ENCODE data around the gene ADARB1.

The ADARB1 gene

DNA sequence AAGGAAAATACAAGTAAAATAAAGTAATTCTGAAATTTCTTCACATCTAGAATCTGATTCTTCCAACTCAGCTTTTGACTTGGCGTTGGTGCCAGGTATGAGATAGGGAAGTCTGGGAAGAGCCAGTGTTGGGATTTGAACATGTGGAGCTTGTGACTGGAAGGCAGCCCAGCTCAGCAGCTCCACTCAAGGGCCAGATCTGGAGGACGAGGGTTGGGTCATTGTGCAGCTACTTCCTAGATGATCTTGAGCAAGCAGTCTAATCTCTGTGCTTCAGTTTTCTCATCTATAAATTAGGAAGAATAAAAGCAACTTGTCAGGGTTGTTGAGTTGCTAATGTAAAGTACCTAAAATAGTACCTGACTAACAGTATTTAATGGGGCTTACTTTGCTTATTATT lies 5.0 kb downstream of the ADARB1 start:
- DNase-seq, result no peak

DNA sequence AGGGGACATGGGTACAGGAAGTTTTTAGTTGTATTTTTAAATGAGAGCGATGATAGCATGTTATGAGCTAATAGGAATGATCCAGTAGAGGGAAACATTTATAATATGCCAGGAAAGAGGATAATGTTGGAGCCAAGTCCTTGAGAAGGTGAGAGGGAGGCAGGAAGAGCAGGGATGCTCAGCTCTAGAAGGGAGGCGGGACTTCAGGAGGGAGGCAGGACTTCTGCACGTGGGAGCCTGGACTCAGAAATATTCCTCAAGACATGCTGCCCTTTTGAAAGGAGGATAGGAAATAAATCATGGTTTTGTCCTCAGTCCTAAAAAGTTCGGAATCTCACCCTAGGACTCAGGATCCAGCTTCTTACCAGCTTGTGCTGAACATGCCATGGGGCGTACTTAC lies 5.9 kb downstream of the ADARB1 start:
- no peak for DNase-seq

DNA sequence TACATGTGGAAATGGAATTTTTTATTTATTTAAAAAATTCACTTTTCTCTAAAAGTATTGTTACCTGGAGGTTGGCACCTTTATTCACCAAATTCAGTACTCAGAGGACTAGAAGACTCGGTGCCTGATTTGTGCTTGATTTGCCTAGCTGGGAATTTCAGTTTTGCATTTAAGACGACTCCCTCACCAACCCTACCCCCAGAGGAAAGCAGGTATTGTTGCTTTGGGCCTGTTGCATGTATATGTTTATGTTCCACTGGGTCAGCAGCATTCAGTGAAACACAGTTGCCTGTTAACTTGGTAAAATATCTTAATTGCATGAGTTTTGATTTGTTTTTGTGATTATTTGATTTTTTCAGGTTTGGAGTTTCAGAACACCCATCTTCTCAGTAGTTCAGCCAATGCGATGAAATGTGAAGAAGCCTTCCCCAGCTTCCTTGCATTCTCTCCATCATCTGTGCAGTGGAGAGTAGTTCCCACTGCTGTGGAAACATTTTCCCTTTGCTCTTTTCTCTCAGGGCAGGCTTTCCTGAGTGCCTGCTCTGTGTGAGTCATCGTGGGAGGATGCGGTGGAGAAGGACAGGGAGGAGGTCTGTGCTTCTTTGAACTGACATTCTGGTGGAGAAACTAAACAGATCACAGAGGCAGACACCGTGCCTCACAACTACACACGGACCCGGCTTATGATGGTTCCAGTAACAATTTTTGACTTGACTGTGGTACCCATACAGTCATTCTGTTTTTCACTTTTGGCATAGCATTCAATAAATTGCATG lies 6.4 kb downstream of the ADARB1 start:
- no peak for DNase-seq

DNA sequence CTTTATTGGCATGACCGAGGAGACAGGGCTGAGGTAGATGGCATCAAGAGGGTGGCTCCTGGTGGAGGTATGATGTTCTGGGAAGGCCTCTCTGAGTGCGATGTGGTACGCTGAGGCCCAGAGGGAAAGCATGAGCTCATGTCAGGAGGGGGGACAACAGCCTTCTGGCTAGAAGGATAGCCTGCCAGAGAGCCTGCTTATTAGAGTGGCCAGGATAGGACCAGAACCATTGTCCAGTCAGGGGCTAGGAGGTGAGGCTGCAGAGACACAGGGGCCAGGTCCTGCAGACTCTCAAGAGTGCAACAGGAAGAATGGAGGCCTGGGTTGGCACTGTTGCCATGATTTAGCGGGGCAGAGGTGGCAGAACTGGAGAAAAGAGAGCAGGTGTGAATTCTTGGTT lies 7.3 kb downstream of the ADARB1 start:
- no peak for DNase-seq

DNA sequence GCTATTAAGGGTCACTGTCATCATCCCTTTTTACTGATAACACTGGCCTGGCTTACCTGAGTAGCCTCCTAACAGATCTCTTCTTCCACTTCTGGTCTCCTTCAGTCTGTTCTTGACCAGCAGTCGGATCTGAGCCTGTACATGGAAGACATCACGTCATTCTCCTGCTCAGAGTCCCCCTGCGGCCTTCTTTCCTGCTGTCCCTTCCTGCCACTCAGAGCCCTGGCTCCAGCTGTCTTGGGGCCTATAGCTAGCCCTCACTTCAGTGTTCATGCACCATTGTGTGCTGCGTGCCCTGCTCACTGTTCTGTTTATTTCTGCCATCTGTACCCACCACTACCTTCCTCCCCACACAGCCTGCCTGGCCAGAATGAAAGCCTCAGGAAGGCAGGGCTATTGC lies 8.4 kb downstream of the ADARB1 start:
- DNase-seq, result no peak

DNA sequence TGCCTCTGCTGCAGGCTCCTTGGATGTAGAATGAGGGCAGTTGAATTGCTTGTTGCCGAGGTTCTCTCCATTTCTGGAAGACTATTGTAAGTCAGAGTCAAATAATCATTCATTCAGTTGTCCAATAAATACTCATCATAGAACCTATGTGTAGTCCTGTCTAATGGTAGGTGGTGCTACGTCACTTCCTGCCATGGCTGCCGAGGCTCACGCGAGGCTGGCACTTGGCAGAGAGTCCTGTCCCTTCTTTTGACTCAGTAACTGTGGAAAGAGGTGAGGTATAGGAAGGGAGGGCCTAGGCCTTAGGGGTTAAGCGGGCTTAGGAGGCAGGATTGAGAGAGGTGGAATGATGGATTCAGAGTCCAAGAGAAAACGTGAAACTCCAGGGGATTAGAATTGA lies 9.7 kb downstream of the ADARB1 start:
- DNase-seq, result no peak

DNA sequence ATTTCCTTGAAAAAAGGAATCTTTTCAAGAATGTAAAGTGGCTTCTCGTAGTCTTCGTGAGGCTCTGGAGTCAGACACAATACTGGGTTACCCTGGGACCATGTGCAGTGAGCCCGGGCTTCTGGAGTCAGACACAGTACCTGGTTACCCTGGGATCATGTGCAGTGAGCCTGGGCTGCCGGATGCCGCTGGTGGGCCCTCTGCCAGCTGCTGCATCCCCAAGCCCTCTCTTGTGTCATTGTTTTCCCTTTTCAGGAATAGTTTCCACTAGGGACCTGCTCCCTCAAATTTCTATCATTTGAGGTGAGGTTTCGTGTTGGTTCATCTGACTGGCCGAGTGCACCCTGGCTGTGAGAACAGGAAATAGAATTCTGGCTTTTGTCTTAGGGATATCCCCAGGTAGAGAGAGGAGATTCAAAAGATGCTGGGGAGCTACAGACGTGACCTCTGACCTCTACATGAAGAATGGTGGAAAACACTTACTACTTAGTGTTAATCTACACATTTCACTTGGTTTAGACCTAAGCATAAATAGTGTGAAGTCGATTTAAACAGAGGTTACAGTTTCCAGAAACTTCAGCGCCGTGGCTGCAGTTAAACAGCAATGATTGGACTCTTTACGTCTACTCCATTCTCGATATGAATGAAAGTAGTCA lies 10.6 kb downstream of the ADARB1 start:
- no peak for DNase-seq

DNA sequence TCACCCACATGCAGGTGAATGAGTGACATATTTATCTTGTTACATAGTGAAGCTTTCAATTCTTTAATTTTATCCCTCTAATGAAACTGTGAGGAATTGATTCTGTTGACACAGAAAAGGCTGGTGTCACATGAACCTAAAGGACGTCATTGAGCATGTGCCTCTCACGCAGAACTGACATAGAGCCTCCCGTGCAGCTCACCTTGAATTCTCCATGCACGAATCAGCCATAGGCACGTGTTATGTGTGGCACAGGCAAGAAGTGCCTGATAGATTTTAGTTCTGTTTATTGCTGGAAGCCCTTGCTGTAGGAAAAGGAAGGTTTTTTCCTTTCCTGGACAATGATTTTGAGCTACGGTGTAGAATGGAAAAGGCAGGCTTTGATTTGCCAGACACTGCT lies 11.3 kb downstream of the ADARB1 start:
- no peak for DNase-seq

DNA sequence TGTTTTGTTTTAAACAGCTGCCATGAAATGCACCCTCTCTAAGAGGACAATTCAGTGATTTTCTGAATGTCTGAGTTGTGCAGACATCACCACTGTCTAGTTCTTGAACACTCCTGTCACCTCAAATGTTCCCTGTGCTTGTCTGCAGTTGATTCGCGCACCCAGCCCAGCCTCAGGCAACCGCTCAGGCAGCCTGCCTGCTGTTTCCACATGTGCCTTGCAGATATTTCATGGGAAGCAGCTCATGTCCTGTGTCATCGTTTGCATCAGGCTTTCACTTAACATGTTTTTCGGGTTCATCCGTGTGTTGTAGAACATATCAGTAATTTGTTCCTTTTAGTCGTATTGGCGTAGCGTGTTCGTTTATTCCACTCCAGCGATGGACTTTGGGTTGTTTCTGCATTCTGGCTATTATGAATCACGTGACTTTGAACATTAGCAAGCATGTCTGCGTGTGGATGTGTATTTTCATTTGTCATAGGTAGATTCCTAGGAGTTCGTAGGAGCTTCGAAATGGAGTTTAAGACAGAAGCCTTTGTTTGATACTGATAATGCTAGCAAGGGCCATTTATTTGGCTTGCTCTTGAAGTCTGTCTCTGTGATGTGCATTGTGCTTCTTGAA lies 12.1 kb downstream of the ADARB1 start:
- DNase-seq, result no peak

DNA sequence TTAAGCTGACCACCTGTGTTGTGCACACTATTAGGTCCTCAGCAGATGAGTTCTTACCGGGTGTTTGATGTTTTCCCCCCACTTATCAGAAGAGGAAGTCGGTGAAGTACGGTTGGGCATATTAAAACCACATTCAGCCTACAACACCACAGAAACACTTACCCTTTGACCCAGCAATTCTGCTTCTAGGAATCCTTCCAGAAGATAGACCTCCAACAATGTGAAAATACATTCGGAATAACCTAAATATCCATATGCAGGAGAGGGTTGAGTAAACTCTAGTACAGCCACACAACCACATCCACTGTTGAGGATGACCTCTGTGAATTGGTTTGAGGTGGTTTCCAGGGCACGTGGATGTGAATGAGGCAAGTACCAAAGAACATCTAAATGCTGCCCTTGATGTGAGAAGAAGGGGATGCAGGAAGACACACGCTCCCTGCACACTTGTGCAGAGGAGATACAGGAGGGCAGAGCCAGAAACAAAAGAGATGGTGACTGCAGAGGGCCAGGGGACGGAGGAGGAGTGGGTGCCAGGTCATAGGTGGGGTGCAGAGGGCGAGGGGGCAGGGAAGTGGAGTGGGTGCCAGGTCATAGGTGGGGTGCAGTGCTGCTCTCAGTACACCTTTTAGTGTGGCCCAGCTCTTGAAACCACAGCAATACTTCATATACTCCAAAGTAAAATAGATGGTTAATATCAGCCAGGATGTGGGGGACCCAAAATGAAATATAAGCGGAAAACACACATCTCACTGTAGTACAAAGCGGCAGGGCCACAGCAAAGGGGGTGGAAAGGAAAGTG lies 12.8 kb downstream of the ADARB1 start:
- no peak for DNase-seq

DNA sequence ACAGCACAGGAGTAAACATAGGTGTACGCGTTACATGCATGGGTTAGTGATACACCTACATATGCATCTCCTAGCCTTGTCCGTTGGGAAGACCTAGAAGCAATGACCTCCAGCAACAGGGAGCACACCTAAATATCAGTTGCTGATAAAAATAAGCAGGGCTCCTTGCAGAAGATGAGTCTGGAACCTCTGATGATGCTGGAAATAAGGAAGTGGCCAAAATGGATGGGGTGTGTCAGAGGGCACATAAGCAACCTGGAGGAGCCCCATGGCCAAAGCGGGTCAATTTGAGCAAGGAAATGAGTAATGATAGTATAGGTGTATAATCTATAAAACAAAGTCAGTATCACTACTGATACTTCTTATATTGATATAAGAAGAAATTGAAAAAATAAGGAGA lies 13.7 kb downstream of the ADARB1 start:
- no peak for DNase-seq

DNA sequence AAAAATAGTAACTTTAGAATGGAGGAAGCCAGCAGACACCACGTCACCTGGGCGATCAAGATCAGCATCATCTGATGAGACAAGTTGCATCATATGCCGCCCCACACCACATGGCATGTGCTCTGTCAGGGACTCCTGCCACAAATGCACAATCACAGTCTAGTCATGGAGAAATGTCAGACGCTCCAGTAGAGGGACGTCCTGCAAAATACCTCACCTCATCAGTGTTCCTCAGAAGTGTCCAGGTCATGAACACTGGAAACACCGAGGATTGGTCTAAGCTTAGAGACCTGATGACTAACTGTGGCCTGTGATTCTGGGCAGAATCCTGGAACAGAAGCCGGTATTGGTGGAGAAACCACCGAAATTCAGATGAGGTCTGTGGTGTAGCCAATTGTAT lies 14.3 kb downstream of the ADARB1 start:
- DNase-seq, result no peak

DNA sequence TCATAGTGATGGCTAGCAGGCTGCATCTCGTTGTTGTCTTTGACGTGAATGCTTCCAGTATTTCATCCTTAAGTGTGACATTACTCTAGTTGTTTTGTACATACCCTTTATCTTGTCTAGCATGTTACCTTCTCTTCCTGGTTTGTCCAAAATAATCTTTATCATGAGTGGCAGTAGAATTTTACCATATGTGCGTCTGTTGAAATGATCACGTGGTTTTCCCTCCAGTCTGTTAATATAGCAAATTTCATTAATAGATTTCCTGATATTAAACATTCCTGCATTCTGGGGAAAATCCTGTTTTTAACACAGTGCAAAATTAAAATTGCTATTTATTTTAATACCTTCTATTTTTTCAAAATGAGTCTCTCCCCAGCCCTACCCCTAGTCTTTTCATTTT lies 15.6 kb downstream of the ADARB1 start:
- DNase-seq, result no peak

DNA sequence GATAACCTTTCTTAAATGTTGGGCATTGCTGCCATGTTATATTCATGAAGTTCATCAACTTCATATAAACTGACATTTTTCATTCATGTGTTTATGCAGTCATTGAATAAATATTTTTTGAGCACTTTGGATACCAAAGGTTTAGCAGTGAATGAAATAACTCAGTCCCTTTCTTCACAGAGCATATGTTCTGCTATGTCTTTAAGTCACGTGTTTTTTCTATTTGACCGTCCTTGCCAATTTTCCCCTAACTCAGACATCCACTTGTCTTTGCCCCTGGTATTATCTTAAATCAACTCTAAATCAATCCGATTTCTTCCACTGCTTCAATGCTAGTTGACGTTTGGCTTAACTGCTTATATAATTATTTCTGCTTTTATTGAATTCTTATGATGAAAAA lies 16.6 kb downstream of the ADARB1 start:
- no peak for DNase-seq

DNA sequence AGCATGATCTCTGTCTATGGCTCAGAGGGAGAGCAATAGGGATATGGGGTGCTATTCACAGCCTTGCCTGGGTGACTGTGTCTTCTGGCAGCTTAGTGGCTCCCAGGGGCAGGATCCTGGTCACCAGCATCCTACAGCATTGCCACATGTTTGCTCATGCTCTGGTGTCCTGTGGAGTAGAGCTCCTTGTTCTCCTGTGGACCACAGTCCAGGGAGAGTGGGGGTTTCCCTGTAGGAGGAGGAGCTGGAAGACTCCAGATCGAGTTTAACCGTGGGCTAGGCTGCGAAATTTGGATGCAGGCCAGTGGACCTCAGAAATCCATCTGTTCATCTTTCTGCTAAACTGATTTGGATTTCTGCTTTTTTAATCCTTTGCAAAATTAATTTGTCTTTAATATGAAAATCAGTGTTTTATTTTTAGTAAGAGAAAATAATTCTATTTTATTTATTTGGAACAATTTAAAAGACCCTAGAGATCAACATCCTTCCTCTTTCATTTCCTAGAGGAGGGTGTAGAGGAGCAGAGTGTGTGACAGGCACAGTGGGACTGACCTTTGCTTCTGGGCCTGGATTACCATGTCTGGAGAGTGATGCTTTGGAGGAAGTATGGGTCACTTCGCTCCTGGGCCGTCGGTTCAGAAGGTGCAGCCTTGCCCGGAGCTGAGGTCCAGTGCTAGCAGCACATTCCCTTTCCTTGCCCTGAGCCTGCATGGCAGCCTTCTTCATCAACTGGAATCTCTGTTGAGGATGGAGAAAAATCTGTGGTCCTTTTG lies 17.4 kb downstream of the ADARB1 start:
- no peak for DNase-seq

DNA sequence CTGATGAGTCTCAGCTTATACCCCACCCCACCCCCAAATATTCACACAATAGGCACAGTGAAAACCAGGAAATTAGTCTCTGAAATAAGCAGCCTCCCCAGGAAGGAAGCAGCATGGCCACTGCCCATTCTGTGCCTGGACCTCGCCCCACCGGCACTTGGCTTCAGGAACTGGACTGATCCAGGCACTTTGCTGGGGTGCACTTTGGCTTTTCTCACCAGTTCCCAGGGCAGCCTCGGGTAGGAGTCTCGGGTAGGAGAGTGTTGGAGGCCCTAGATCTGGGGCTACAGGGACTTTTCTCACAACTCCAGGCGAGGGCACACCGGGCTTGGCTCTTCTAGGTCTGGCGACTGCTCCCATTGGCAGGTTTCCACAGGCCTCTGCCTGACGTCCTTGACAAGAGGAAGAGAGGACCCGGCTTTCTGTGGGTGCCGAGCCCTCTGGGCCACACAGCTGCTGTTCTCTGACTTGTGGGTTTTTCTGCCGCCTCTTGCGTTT lies 18.7 kb downstream of the ADARB1 start:
- DNase-seq, result no peak

DNA sequence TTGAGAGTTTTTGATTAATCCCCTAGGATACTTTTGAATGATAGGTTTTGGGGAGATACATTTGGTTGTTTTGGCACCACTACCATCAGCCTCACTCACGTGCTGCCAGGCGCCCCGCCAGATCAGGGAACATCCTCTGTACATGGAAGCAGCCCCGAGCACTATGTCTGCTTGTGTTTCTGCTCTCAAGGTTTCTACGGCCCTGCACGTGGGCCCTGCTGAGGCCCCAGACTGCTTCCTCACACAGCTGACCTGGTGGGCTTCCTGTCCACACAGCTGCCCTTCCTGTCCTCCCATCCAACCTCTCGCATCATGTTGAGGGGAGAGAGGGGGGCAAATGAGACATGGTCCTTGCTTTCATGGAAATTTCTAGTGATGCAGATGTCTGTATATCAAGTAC lies 20.0 kb downstream of the ADARB1 start:
- no peak for DNase-seq

DNA sequence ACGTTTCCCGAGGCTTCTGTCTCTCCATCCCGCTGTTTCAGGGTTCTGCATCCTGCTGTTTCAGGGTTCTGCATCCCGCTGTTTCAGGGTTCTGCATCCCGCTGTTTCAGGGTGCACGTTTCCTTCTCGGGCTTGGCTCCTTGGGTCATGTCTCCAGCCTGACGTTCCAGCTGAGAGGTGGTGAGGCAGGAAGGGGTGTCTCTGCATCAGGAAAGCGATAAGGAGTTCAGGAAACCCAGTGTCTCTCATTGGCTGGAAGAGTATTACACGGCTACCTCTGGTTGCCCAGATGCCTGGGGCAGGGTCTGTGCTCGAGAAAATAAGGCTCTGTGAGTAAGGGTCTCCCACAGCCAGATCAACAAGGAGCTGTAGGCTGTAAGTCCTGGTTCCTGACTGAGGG lies 21.1 kb downstream of the ADARB1 start:
- no peak for DNase-seq

DNA sequence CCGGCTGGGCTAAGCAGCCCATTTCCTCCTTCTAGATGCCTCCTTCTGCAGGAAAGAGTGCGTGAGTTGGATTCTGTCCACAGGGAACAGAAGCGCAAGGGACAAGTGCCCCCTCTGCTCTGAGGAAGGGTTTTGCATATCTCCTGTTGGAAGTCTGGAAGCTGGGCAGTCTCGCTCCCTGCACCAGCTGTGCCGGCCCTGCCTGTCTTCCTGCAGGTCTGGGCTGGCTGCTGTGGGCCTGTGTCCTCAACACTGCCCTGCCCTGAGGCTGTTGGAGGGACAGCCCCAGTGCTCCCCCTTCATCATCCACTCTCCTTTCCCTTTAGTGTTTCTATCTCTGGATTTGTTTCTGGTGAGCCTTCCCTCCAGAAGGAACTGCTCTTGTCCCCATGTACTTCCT lies 21.8 kb downstream of the ADARB1 start:
- no peak for DNase-seq

DNA sequence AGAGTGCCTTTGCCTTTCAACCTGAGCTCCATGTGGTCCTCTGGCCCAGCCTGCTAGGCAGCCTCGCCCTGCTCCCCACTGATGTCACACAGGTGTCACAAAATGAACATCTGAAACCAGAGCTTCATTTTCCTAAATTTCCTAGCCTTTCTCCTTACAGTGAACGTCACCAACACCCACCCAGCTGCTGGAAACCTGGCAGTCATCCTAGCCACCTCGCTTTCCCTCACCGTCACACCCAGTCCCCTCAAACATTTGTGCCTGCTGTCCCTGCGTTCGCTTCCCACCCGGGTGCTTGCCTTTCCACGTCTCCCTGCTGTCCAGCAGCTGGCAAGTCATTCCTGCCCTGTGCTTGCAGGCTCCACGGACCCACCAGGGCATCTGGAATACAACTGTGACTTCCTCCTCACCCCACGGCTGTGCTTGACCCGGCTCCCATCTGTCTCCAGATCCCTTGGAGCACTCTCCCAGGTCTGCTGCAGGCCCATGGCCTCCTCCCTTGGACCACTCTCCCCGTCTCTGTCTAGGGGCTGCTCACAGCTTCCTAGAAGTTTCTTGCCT lies 23.5 kb downstream of the ADARB1 start:
- no peak for DNase-seq

DNA sequence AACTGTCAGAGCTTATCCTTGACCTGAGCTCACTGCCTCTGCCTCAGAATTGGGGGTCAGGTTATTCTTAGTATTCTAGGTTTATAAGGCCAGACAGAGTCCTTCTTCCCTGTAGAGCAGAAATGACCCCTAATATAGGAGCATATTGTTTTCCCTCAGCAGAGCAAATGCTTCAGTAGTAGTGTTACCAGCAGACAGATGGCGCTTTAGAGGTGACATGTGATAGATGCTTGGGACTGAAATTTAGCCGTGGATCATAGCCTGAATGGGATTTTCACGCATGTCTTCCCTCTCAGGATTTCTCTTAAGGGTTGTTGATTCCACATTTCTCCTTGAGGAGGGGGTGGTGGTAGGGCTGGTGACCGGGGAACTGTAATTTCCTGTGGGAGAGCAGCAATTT lies 24.5 kb downstream of the ADARB1 start:
- DNase-seq, result no peak

DNA sequence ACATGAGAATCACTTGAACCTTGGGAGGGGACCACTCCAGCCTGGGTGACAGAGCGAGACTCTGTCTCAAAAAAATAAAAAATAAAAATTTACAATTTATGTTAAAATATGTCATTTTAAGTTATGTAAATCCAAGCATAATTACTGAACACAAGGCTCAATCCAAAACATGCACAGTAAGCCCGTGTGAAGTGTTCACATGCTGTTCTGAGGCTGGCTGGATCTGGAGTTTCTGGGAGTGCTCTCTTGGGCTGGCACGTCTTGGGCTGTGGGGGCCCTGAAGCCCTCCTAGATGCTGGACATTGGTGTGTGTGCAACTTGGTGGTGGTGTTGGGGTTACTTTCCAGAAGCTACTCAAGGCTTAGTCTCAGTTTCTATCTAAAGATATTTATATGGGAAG lies 25.2 kb downstream of the ADARB1 start:
- no peak for DNase-seq

Data from NCI-H2081 treated with DMSO at 0.1 percent for 48 hours (cell line).